Astrocyte of the cerebellum (primary cell): ENCODE data around the gene JAKMIP1.

Source experiments
- DNase-seq: peaks from one replicate; pipeline ENCODE4 v3.0.0-alpha.2; 2011; ENCODE audit warnings: low read depth
- H3K4me3 ChIP-seq: 2 replicates; pipeline ENCODE4 v1.5.1; 2011; ENCODE audit warnings: mild to moderate bottlenecking, low read depth, low read length, moderate library complexity
- CTCF ChIP-seq: IDR thresholded peaks from 2 replicates; pipeline ENCODE4 v1.5.1; 2012; ENCODE audit warnings: low read length, low read depth, moderate library complexity, mild to moderate bottlenecking; ENCODE audit errors: missing control alignments
- in situ Hi-C: cut with HindIII; loops from 2 replicates; pipeline ENCODE4 v1.10.0; 2017; ENCODE audit warnings: low sequenced_read_pairs

Gene JAKMIP1

GRCh38 chr4:6191448-6192130 lies 8.8 kb downstream of the JAKMIP1 start:
- H3K4me3 ChIP-seq = no peak overlapping the region
- DNase-seq = no peak
- in situ Hi-C loops = no loop called here
- no peak for TF ChIP-seq CTCF

GRCh38 chr4:6190486-6190885 lies 9.9 kb downstream of the JAKMIP1 start:
- no peak for DNase-seq
- no peak overlapping the region for H3K4me3 ChIP-seq
- no peak for TF ChIP-seq CTCF
- in situ Hi-C loops = no loop called here

GRCh38 chr4:6189511-6189910 lies 10.8 kb downstream of the JAKMIP1 start:
- in situ Hi-C loops = no loop called here
- no peak overlapping the region for H3K4me3 ChIP-seq
- TF ChIP-seq CTCF = no peak
- DNase-seq = no peak

GRCh38 chr4:6188687-6189305 lies 11.6 kb downstream of the JAKMIP1 start:
- TF ChIP-seq CTCF = no peak
- no peak overlapping the region for H3K4me3 ChIP-seq
- DNase-seq = peak; percentile 2
- in situ Hi-C loops = no loop called here

- DNase-seq = no peak
- no peak overlapping the region for H3K4me3 ChIP-seq
- no peak for TF ChIP-seq CTCF
- in situ Hi-C loops = no loop called here
Observed at GRCh38 chr4:6184169-6184568, 16.2 kb downstream of the JAKMIP1 start.

GRCh38 chr4:6183740-6184139 lies 16.6 kb downstream of the JAKMIP1 start:
- no peak for TF ChIP-seq CTCF
- in situ Hi-C loops = no loop called here
- H3K4me3 ChIP-seq = no peak overlapping the region
- DNase-seq = no peak
